HEK293 (cell line): Measurements from ENCODE around the gene ARMH2.

ENCODE experiments used
- ZBTB20 ChIP-seq: fragments of 450-650 bp; formaldehyde crosslinking; IDR thresholded peaks from 2 replicates; pipeline ENCODE4 v1.5.1; 2016; ENCODE audit warnings: missing biosample characterization, missing genetic modification characterization
- ZFP3 ChIP-seq: fragments of 450-650 bp; formaldehyde crosslinking; IDR thresholded peaks from 2 replicates; pipeline ENCODE4 v1.5.1; 2016; ENCODE audit warnings: low read depth, missing biosample characterization, missing genetic modification characterization
- ZNF248 ChIP-seq: fragments of 450-650 bp; formaldehyde crosslinking; IDR thresholded peaks from 2 replicates; pipeline ENCODE4 v1.5.1; 2017; ENCODE audit warnings: missing biosample characterization, missing genetic modification characterization
- TF ChIP-seq, protein P1 (sequence below): fragments of 450-650 bp; formaldehyde crosslinking; IDR thresholded peaks from 2 replicates; pipeline ENCODE4 v1.5.1; 2016; ENCODE audit warnings: missing biosample characterization, missing genetic modification characterization

DNA sequence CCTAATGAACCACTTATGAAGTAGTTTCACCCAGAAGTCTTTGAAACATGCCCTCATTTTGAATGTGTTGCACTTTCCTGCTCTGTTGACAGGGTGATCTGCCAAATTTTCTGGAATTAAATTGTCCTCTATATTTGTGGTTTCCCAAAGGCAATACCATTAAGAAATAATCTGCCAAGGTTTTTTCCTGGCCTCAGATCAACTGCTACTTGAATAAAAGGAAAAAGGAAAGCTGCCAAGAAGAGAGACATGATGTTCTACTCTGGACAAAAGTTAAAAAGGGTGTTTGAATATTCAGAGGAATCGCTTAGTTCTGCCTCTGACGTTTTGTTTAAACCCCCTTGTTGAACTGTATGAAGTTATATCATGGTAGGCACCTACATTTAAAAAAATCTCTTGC is 37.4 kb upstream of the ARMH2 start:
- no peak for TF ChIP-seq ZBTB20 (tag by site-specific recombination)
- no peak for TF ChIP-seq ZFP3 (tag by site-specific recombination)
- TF ChIP-seq ZNF248 (tag by site-specific recombination), result no peak
- TF ChIP-seq, protein P1, sequence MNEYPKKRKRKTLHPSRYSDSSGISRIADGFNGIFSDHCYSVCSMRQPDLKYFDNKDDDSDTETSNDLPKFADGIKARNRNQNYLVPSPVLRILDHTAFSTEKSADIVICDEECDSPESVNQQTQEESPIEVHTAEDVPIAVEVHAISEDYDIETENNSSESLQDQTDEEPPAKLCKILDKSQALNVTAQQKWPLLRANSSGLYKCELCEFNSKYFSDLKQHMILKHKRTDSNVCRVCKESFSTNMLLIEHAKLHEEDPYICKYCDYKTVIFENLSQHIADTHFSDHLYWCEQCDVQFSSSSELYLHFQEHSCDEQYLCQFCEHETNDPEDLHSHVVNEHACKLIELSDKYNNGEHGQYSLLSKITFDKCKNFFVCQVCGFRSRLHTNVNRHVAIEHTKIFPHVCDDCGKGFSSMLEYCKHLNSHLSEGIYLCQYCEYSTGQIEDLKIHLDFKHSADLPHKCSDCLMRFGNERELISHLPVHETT, result no peak
